Erythroblast (primary cell): ENCODE measurements around the gene CRACR2A.

Source experiments
- GATA1 ChIP-seq: IDR thresholded peaks from 2 replicates; pipeline ENCODE4 v1.6.1; 2011; ENCODE audit warnings: low read depth, mild to moderate bottlenecking, control low read depth, low read length, moderate library complexity
- POLR2A ChIP-seq: IDR thresholded peaks from 2 replicates; pipeline ENCODE4 v1.6.1; 2011; ENCODE audit warnings: mild to moderate bottlenecking, low read length

- TF ChIP-seq POLR2A: no peak
- TF ChIP-seq GATA1: no peak
Observed at GRCh38 chr12:3624273-3624672, 128.6 kb downstream of the CRACR2A start.
